Measurements from ENCODE around the gene IL6R. TPM values are rescaled to one million over a fixed set of nuclear protein-coding genes. Genes with fewer than 3 reads are reported as not detected.
"Not testable (repeated sequence)": the region's sequence is repeated elsewhere in the genome, so short reads cannot be mapped to it uniquely, and the experiment has no call there.

Gene IL6R
- 1 to 10 TPM; 6.7 to 8.5 TPM for total RNA-seq

- ATAC-seq (peak; percentile 47 to 78), DNase-seq (ENCODE audit: low spot score in 2 of 2) (peak; percentile 67 to 93)
- Mint-ChIP-seq H3K27ac (peak within 1 kb of the TSS; percentile 82 to 89), H3K9me3 (no peaks in the 10 kb centered on the region), H3K36me3 (no peaks in the 10 kb centered on the region)
Observed at GRCh38 chr1:154404984-154405746, at the start of gene IL6R. TSS of gene IL6R (plus strand) at chr1:154405343. CDS start at chr1:154405630, 287 bp downstream.

GRCh38 chr1:154358519-154358918 is 46.6 kb upstream of the IL6R start:
- DNase-seq (ENCODE audit: low spot score in 2 of 2) (no peak), ATAC-seq (no peak)
- peaks cover 0 to 4% of the 10 kb centered on the region in 2 donors for H3K9me3 Mint-ChIP-seq
- no peak overlapping the region for H3K27ac Mint-ChIP-seq
- H3K36me3 Mint-ChIP-seq: no peaks in the 10 kb centered on the region

GRCh38 chr1:154360288-154360687 is 44.9 kb upstream of the IL6R start:
- ATAC-seq (no peak), DNase-seq (ENCODE audit: low spot score in 2 of 2) (no peak)
- Mint-ChIP-seq H3K27ac (no peak overlapping the region), H3K9me3 (peaks cover 0 to 4% of the 10 kb centered on the region in 2 donors), H3K36me3 (no peaks in the 10 kb centered on the region)

- DNase-seq (ENCODE audit: low spot score in 2 of 2); H3K9me3 Mint-ChIP-seq; ATAC-seq: not testable (repeated sequence)
Observed at GRCh38 chr1:154360881-154361280, 44.3 kb upstream of the IL6R start.

GRCh38 chr1:154361357-154361756 is 43.8 kb upstream of the IL6R start:
- Mint-ChIP-seq H3K27ac (no peak overlapping the region), H3K9me3 (peaks cover 0 to 4% of the 10 kb centered on the region in 2 donors), H3K36me3 (no peaks in the 10 kb centered on the region)
- DNase-seq (ENCODE audit: low spot score in 2 of 2) (no peak), ATAC-seq (no peak)

More at GRCh38 chr1:154360881-154361280, 44.3 kb upstream of the IL6R start:
- H3K36me3 Mint-ChIP-seq, H3K27ac Mint-ChIP-seq: not testable (repeated sequence)

GRCh38 chr1:154371436-154371835 is 33.7 kb upstream of the IL6R start:
- Mint-ChIP-seq H3K27ac (no peak overlapping the region), H3K9me3 (no peaks in the 10 kb centered on the region), H3K36me3 (no peaks in the 10 kb centered on the region)
- DNase-seq (ENCODE audit: low spot score in 2 of 2) (no peak), ATAC-seq (no peak)

- H3K9me3 Mint-ChIP-seq; H3K36me3 Mint-ChIP-seq; H3K27ac Mint-ChIP-seq; DNase-seq (ENCODE audit: low spot score in 2 of 2): not testable (repeated sequence)
- ATAC-seq: peak in 1 of 2 donors; percentile 56
Observed at GRCh38 chr1:154373777-154374357, 31.3 kb upstream of the IL6R start.

GRCh38 chr1:154379301-154379700 is 25.8 kb upstream of the IL6R start:
- DNase-seq (ENCODE audit: low spot score in 2 of 2) (no peak), ATAC-seq (no peak)
- Mint-ChIP-seq H3K36me3 (no peaks in the 10 kb centered on the region), H3K27ac (no peak overlapping the region), H3K9me3 (no peaks in the 10 kb centered on the region)

GRCh38 chr1:154384650-154385489 is 20.3 kb upstream of the IL6R start:
- Mint-ChIP-seq H3K27ac (peak overlapping the region in 1 of 2 donors; percentile 92), H3K9me3 (peaks cover 9 to 11% of the 10 kb centered on the region in 2 donors), H3K36me3 (peaks cover 0 to 9% of the 10 kb centered on the region in 2 donors)
- ATAC-seq (no peak), DNase-seq (ENCODE audit: low spot score in 2 of 2) (no peak)

- peak; percentile 55 to 82 for DNase-seq (ENCODE audit: low spot score in 2 of 2)
- peak overlapping the region; percentile 70 to 92 for H3K27ac Mint-ChIP-seq
- ATAC-seq: peak; percentile 93 to 96
- H3K36me3 Mint-ChIP-seq: peaks cover 0 to 9% of the 10 kb centered on the region in 2 donors
- H3K9me3 Mint-ChIP-seq: peaks cover 9 to 11% of the 10 kb centered on the region in 2 donors
Observed at GRCh38 chr1:154386643-154387352, 18.3 kb upstream of the IL6R start.

- no peak for ATAC-seq
- Mint-ChIP-seq H3K27ac (no peak overlapping the region), H3K9me3 (peaks cover 0 to 6% of the 10 kb centered on the region in 2 donors), H3K36me3 (no peaks in the 10 kb centered on the region)
- DNase-seq (ENCODE audit: low spot score in 2 of 2): no peak
Observed at GRCh38 chr1:154391086-154391770, 13.9 kb upstream of the IL6R start.

- Mint-ChIP-seq H3K27ac (no peak overlapping the region), H3K9me3 (peaks cover 0 to 7% of the 10 kb centered on the region in 2 donors)
- ATAC-seq: no peak
Observed at GRCh38 chr1:154398141-154398540, 7.0 kb upstream of the IL6R start.

GRCh38 chr1:154398678-154399077 is 6.5 kb upstream of the IL6R start:
- H3K27ac Mint-ChIP-seq: no peak overlapping the region
- DNase-seq (ENCODE audit: low spot score in 2 of 2) (no peak), ATAC-seq (no peak)
- H3K36me3 Mint-ChIP-seq: no peaks in the 10 kb centered on the region
- peaks cover 0 to 7% of the 10 kb centered on the region in 2 donors for H3K9me3 Mint-ChIP-seq

More at GRCh38 chr1:154398141-154398540, 7.0 kb upstream of the IL6R start:
- no peaks in the 10 kb centered on the region for H3K36me3 Mint-ChIP-seq
- no peak for DNase-seq (ENCODE audit: low spot score in 2 of 2)

GRCh38 chr1:154400381-154400801 is 4.8 kb upstream of the IL6R start:
- ATAC-seq: no peak
- peaks cover 0 to 7% of the 10 kb centered on the region in 2 donors for H3K9me3 Mint-ChIP-seq
- H3K27ac Mint-ChIP-seq: no peak overlapping the region
- DNase-seq (ENCODE audit: low spot score in 2 of 2): no peak
- no peaks in the 10 kb centered on the region for H3K36me3 Mint-ChIP-seq

GRCh38 chr1:154402409-154402921 is 2.7 kb upstream of the IL6R start:
- no peaks in the 10 kb centered on the region for H3K36me3 Mint-ChIP-seq
- H3K9me3 Mint-ChIP-seq: no peaks in the 10 kb centered on the region
- peak in 1 of 2 donors; percentile 45 for DNase-seq (ENCODE audit: low spot score in 2 of 2)
- ATAC-seq: no peak
- no peak overlapping the region for H3K27ac Mint-ChIP-seq

Measured in activated naive CD4-positive, alpha-beta T cell treated with anti-CD3 and anti-CD28 coated beads, Interleukin-2, amount 50 U/mL, for 72 hours (primary cell).